Measurements from ENCODE around the gene ZNF526. TPM values are rescaled to one million over a fixed set of nuclear protein-coding genes. Genes with fewer than 3 reads are reported as not detected.
"Not testable (repeated sequence)": the region's sequence is repeated elsewhere in the genome, so short reads cannot be mapped to it uniquely, and the experiment has no call there.

ZNF526 gene
- total RNA-seq, 4 donors from 2014 or later, result 4.6 to 7.9 (median 6.8) TPM

DNA sequence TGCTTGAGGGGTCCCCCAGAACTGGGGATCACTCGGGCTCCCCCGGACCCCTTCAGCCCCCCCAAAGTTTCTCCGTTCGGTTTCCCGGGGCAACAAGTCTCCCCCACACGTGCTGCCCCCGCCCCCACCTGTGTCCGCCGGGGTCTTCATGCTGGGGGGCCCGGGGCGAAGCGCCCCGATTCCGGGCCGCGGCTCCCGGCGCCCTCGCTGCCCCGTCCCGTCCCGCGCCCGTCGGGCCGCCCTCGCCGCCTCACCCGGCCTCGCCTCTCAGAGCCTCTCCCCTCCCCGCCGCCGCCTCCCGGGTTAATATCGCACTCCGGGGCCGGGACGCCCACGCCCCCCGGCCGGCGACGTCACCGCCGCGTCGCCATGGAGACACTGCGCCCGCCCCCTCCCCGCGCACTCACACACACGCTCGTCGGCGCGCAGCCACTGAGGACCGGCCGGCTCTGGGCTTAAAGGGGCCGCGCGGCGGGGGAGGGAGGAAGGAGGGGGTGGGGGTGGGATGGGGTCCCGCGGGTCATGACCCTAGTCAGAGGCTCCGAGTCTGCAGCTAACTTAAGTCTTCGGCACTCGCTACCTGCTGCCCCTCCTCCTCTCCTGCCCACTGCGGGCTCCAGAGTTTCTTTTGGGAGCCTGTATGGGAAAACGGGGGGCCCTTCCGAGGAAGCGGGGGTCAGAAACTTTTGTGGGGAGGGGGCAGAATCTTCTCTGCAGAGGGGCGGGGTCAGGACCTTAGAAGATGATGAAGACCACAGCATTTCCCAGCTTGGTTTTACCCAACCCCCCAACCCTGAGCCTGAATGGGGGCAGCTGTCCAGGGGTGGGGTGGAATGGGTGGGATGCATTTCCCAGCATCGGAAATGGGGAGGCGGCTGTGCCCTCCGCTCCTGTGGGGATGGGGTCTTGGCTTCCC lies 35.0 kb downstream of the ZNF526 start, which contains the start of gene ERF:
TSS of gene ERF (minus strand) at position 279 of the 916 bp plus-strand sequence. CDS start at position 150, 129 bp downstream.
- WGBS, 2 donors, result 0 to 1% methylated on average over 4 to 24 of the region's 75 CpGs
- intact Hi-C loops (cut with DNase I), result no loop called here
- no peaks in the 10 kb centered on the region for H3K27me3 ChIP-seq
- H3K4me3 ChIP-seq (replicated peaks in 1 of 3), result peak within 1 kb of the TSS; percentile 82 to 93 (median 91)
- no peaks in the 10 kb centered on the region for H3K36me3 ChIP-seq
- DNase-seq, result peak; percentile 91 to 92
- TF ChIP-seq, protein P1, sequence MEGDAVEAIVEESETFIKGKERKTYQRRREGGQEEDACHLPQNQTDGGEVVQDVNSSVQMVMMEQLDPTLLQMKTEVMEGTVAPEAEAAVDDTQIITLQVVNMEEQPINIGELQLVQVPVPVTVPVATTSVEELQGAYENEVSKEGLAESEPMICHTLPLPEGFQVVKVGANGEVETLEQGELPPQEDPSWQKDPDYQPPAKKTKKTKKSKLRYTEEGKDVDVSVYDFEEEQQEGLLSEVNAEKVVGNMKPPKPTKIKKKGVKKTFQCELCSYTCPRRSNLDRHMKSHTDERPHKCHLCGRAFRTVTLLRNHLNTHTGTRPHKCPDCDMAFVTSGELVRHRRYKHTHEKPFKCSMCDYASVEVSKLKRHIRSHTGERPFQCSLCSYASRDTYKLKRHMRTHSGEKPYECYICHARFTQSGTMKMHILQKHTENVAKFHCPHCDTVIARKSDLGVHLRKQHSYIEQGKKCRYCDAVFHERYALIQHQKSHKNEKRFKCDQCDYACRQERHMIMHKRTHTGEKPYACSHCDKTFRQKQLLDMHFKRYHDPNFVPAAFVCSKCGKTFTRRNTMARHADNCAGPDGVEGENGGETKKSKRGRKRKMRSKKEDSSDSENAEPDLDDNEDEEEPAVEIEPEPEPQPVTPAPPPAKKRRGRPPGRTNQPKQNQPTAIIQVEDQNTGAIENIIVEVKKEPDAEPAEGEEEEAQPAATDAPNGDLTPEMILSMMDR (IDR thresholded peaks at IDR 0.05), result peak in 1 of 6 experiments; percentile 7
- peak; percentile 79 to 96 for TF ChIP-seq POLR2A (IDR thresholded peaks at IDR 0.05)
- H3K9me3 ChIP-seq, result no peaks in the 10 kb centered on the region
- peak within 1 kb of the TSS; percentile 94 to 97 (median 97) for H3K27ac ChIP-seq
- H3K4me1 ChIP-seq, result peaks cover 26 to 46% of the 10 kb centered on the region in 2 donors

DNA sequence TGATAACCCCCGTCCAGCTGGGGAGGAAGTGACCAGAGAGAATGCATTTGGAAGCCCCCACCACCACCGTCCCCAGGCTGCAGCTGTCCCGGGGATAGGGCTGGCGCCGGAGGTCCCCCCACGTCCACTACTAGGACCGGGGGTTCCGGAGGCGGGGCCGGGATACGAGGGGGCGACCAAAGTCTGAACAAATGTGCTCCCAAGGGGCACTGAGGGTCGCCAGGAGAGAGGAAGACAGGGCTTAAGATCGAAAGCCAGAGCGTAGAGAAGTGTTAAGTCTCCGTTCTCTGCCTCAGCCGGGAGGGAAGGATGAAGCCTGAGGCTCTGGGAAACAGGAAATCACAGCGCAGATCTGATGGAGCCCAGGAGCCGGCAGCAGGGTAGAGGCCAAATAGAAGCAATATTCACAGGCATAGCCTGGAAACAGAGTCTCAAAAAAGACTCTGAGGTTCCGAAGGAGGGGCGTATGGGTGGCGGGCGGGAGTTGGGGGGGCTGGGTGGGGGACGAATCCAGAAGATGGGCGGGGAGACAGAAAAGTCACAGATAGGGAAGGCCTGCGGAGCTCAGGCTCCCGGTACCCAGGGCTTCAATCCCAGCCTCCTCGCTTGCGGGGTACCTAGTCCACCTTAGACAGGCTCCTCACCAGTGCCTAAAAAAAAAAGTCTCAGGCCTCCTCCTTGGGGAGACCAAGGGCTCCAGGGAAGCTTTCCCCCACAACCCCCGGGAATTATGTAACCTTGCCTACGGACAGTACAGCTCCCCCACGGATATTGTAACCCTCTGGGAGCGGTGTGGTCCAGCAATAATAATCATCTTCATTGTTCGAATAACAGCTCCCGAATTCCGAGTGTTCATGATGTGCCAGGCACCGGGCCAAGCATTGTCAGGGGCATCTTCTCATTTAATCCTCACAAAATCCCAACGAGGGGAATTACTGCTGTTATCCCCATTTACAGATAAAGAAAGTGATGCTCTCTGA lies 35.9 kb downstream of the ZNF526 start:
- Histone ChIP-seq H3K27me3 (no peaks in the 10 kb centered on the region), H3K4me1 (peaks cover 23 to 37% of the 10 kb centered on the region in 2 donors), H3K36me3 (no peaks in the 10 kb centered on the region), H3K4me3 (replicated peaks in 1 of 3) (peak overlapping the region; percentile 27 to 93 (median 78)), H3K9me3 (no peaks in the 10 kb centered on the region), H3K27ac (peak overlapping the region; percentile 85 to 97 (median 97))
- intact Hi-C loops (cut with DNase I), result no loop called here
- WGBS, 2 donors, result 11 to 12% methylated on average over 32 to 35 of the region's 38 CpGs
- peak; percentile 31 to 38 for DNase-seq
- TF ChIP-seq, protein P1 (IDR thresholded peaks at IDR 0.05), result no peak
- TF ChIP-seq POLR2A (IDR thresholded peaks at IDR 0.05), result peak in 1 of 2 donors; percentile 25

GRCh38 chr19:42257842-42258241 lies 37.7 kb downstream of the ZNF526 start:
- DNase-seq; H3K27ac ChIP-seq; H3K27me3 ChIP-seq; intact Hi-C loops (cut with DNase I); H3K4me3 ChIP-seq (replicated peaks in 1 of 3); H3K36me3 ChIP-seq; H3K9me3 ChIP-seq: not testable (repeated sequence)
- peaks cover 8 to 19% of the 10 kb centered on the region in 2 donors for H3K4me1 ChIP-seq
- WGBS, 2 donors, result 82 to 83% methylated on average over 3 of the region's 3 CpGs

DNA sequence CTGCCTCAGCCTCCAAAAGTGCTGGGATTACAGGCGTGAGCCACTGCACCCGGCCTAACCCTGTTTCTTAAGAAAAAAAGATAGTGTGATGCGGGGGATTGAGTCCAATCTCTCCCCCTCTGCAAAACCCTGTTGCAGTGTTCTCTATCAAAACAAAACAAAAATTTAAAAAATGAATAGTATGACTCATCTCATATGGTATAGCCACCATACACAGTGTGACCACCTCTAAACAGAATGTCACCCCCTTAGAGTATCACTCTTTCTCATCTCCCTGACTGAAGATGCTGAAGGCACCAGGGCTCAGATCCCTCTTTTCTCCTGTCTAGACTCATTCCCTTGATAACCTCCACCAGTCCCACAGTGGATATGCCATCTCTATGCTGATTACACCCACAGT lies 41.7 kb downstream of the ZNF526 start:
- Histone ChIP-seq H3K36me3 (no peaks in the 10 kb centered on the region), H3K27ac (no peak overlapping the region), H3K9me3 (no peaks in the 10 kb centered on the region), H3K4me1 (peaks cover 0 to 1% of the 10 kb centered on the region in 2 donors), H3K27me3 (no peaks in the 10 kb centered on the region), H3K4me3 (replicated peaks in 1 of 3) (no peak overlapping the region)
- intact Hi-C loops (cut with DNase I), result no loop called here
- TF ChIP-seq POLR2A (IDR thresholded peaks at IDR 0.05), result no peak
- no peak for DNase-seq
- WGBS, 2 donors, result 88 to 92% methylated on average over 3 of the region's 3 CpGs

GRCh38 chr19:42266105-42266504 lies 46.0 kb downstream of the ZNF526 start:
- intact Hi-C loops (cut with DNase I); DNase-seq: not testable (repeated sequence)

GRCh38 chr19:42266928-42267603 lies 47.0 kb downstream of the ZNF526 start:
- H3K9me3 ChIP-seq; DNase-seq; H3K36me3 ChIP-seq; intact Hi-C loops (cut with DNase I); H3K27ac ChIP-seq; H3K27me3 ChIP-seq; H3K4me3 ChIP-seq (replicated peaks in 1 of 3): not testable (repeated sequence)
- WGBS, 2 donors, result 87% methylated on average over 25 of the region's 25 CpGs
- H3K4me1 ChIP-seq, result peaks cover 20 to 29% of the 10 kb centered on the region in 2 donors

More at GRCh38 chr19:42266105-42266504, 46.0 kb downstream of the ZNF526 start:
- not testable (repeated sequence) for H3K27ac ChIP-seq; H3K36me3 ChIP-seq; H3K4me3 ChIP-seq (replicated peaks in 1 of 3); H3K9me3 ChIP-seq; H3K27me3 ChIP-seq
- 89 to 90% methylated on average over 4 of the region's 4 CpGs for WGBS, 2 donors
- H3K4me1 ChIP-seq, result peaks cover 19 to 21% of the 10 kb centered on the region in 2 donors
